ELF-1 (cell line): ENCODE results near the gene SNRNP27.

Experiments used
- DNase-seq: peaks from one replicate; pipeline ENCODE4 v3.0.0-alpha.2; 2016; ENCODE audit warnings: low read depth, low spot score

Gene SNRNP27

DNA sequence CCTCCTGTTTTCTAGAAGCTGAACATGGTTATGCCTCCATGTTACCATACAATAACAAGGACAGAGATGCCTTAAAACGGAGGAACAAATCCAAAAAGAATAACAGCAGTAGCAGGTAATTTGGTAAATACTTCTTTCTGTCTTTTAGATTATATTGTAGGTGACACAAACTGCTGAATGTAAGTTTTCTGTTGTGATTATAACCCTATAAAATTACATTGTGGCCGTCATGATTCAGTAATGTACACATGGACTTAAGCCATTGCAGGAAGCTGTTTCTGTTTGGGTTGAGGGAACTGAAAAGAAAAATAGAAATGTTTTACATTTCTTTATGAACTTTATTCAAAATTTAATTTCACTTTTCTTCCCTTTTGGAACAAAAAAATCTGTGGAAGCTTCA lies 22.4 kb downstream of the SNRNP27 start:
- no peak for DNase-seq

DNA sequence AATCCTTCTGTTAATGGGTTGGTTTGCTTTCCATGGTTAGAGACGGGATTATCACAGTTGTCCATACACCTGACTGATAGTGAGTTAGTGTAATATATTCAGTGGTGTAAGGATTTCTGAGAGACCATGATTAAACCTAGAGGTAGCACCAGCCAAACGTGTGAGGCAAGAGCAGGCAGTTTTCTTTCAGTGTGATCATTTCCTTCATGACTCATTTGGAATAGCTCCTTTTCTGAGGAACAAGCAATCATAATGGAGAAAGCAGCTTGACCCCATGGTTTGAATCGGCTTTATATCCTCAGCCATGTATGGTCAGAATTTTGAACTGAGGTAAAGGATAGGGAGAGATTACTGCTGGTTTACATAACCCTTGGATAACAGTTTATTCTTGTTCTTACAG lies 24.1 kb downstream of the SNRNP27 start:
- DNase-seq: no peak

DNA sequence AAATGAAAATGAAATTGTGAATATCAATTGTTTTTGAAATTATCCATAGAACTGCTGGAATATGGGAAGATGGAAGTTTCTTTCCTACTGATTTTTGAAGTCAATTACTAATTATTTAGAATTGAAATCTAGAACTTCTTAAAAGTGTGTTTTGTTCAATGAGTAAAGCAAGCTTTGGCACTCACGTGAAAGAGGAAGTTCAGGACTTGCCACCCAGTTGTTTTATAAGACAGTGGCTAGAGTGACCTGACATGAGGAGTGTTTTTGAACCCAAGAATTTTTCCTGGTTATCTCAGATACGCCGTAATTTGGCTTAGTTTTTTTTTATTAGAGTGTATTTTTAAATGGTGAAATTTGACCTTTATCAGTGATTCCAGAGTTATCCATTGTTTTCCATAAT lies 24.6 kb downstream of the SNRNP27 start:
- no peak for DNase-seq

DNA sequence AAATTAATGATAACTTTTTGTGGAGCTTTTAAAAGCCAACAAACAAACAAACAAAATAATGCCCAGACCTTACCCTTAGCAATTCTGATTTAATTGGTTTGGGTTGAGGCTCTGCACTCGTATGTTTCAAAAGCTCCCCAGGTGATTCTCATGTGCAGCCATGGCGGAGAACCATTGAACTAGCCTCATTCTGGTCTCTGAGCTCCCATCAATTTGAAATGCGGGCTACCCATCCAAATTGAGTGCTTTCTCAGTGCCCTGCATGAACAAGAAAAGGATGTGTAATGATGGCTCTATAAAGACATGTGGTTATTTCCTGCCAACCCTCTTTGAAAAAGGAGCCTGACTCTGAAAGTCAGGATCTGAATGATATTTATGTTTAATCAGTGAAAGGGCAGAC lies 29.4 kb downstream of the SNRNP27 start:
- no peak for DNase-seq

DNA sequence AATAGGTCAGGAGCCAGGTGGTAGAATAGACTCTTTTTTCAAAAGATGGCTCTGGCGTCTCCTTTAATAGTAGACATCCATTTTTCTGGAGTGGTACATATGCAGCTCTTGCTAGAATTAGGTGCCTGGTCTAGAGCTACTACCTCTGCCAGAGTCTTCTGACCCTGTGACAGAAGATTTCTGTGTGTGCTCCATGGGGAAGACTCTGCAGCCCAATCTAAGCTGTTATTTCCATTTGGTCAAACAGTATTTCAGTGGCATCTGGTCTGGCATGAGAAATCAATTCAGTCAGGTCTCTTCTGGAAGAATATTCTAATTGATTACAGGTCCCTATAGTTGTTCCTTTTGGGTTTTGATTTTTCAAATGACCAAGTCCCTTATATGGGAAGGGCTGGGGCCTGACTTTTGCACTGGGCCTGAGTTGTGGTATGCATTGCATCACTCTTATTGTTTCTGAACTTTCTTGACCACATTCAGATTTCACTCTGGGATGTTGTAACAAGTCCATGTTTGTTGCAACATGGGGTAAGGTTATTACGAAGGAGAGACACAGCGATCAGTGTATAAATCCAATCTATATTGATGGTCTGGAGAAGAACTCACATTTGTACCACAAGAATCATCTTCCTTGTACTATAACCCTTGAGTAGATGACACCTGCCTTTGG lies 33.2 kb downstream of the SNRNP27 start:
- no peak for DNase-seq

DNA sequence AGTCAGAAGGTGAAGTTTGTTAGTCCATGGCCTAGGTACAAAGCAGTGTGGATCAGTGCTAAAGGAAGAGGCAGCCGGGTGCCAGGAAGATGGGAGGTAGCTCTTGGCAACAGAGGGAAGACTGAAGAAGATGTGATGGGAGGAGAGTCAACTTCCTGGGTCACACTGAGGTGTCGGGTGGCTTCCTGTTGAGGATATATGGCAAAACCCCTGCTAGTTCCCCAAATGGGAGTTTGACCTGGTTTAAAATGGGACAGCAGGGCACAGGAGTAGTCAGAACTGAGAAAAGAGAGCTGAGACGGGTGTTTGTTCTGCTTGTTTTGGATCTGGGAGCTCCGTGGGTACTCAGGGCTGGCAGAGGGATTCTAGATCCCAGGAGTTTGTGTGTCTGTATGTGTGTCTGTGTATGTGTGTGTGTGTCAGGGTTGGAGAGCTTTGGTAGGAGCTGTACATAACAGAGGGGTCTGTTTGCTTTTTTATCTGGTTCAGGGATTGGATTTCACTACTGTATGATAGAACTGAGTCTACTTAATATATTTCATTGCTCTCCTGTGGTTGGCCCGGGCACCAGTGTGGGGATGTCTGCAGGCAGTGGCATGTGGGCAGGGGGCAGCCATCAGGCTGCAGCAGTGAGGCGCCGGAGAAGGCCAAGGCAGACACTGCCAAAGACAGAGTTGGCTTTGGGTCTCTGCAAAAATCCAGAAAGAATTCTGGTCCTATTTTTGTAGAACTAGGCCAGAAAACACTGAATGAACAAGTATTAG lies 38.3 kb downstream of the SNRNP27 start:
- DNase-seq: no peak

DNA sequence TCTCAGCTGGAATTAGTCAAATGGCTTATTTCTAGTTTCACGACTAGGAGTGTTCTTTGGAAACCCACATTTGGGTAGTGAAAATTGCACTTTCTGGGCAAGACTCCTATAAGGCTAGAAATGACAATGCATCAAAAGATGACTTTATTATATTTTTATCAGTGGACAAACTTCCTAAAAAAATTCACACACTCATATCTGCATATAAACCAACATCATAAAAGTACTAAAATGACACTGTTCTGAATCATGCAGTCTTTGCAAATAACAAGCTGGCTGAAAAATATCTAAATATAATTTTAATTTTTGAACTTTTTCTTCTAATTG lies 38.8 kb downstream of the SNRNP27 start:
- no peak for DNase-seq

DNA sequence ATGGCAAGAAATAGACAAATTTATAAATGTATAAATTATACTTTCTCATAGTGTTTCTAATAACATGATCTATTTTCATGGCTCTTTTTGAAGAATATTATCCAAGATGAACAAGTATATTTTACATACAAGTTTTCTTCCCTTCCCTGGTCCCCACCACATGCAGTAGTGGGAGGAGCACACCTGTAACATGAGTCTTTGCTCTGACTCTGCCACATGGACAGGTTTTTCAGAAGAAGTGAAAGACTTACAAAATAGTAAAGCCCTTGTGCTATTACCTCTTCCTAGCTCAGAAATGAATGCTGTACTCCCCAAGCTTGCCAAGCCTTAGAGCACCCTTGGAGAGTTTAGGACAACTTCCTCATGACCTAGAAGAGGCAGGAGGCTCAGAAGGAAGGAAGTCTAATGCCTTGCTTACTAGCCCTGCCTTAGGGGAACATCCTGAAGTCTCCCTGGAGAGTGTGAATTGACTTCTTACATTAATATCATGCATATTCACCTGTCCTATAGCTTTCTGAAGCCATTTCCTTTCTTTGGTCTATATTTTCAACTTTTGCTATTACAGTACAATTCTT lies 39.6 kb downstream of the SNRNP27 start:
- no peak for DNase-seq

DNA sequence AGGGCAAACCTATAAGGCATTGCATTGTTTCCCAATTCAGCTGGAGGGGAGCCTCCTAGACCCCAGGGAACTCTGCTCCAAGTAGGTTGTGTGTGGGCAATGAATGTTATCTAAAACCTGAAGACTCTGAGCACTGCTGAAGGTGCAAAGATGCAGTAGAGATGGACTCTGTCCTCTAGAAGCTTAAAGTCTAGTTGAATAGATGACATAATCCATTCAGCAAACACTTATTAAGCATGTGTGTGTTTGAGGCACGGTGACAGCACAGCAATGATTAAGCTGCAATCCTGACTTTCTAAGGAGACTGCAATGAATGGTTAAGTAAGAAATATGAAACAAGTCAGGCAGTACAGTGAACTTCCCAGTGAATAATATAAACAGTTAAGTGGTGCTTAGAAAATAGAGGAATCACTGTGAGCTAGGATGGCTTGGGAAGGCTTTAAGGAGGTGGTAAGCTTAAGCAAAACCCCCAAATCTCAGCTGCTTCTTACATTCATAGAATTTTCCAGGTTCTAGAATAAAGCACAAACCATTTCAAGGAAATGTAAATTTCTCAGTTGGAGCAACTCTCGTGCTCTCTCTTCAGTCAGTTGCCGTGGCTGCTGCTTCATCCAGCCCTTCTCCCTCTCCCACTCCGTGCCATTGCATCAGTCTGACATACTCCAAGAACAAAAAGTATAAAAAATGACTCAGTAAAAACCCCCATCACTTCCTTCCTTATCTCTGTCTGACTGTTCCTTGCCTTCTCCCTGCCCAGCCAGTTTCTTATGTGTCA lies 40.3 kb downstream of the SNRNP27 start:
- no peak for DNase-seq

DNA sequence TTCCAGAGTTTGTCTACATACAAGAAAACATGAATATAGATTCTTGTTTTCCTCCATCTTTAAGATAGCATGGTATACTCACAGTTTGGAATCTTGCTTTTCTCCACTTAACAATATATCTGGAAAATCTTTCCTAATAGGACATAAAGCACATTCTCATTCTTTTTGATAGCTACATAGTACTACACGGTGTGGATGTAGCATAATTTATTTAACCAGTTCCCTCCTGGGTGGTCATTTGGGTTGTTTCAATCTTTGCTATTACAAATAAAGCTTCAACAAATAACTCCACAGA lies 40.8 kb downstream of the SNRNP27 start:
- no peak for DNase-seq

DNA sequence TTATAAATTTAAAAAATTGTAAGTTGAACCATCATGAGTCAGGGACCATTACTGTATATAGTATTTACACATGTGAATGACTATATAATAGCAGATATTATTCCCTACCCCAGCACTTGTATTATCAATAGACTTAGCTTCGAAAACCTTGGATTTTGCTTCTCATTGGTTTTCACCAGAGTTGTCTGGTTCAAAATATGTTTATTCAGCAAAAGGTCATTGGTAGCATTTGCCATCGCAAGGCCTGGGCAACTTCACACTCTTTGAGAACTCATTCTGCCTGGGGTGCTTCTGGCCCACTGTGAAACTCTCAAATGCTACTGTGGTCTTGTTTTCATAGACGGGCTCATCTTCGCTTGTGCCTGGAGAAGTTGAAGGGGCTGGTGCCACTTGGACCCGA lies 41.3 kb downstream of the SNRNP27 start:
- DNase-seq: no peak

DNA sequence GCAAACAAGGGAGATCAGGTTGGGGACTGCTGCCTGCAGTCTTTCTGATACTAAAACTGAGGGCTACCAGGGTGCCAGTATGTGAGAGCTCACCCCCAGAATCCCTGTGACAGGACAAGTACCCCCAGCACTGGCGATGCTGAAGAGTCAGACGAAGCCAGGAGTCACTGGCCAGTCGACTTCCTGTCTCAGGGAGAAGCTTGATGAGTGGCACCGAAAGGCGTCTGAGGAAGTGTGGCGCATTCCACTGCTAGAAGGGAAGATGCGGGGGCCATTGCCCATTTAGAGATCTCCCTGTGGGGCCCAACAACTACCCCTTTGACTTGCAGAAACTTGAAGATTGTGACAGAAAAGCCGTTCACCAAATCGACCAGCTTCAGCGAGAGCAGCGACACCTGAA lies 43.1 kb downstream of the SNRNP27 start:
- no peak for DNase-seq

DNA sequence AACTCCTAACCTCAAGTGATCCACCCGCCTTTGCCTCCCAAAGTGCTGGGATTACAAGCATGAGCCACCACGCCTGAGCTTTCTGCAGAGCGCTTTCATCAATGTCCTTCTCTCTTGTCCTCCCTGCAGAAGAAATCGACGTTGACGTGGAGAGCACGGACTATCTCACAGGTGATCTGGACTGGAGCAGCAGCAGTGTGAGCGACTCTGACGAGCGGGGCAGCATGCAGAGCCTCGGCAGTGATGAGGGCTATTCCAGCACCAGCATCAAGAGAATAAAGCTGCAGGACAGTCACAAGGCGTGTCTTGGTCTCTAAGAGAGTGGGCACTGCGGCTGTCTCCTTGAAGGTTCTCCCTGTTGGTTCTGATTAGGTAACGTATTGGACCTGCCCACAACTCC lies 44.2 kb downstream of the SNRNP27 start:
- no peak for DNase-seq

DNA sequence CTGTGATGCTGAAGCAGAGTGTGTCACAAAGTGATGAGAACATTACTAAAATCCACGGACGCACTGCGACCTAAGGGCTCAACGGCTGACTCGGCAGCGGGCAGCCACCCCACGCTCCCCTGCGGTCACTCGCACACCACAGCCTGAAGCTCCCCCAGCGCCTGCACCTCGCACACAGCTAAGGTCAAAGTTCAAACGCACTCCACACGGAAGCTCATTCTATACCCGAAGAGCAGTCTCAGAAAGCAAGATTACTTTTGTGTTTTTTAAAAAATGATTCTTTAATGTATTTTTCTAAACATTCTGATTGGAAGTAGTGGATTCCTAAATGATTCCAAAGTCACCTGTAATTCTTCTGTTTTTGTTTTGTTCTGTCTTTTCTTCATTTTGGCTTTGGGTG lies 46.0 kb downstream of the SNRNP27 start:
- DNase-seq: no peak

DNA sequence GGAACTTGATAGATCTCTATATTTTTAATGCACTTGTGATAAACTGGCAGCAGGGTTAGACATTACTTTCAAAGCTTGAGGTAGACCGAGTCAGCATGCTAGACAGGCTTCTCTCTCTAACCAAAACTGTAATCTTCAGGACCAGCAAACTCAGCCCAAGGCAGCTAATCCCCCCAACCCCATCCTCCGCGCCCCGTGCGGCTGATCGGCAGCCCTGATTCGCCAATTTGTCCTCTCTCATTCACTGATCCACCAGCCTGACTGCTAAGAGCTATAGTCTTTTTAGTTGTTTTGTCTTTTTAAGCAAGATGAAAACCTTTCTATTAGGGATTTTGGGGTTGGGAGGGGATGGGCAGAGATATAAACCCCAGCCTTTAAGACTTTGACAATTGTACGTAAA lies 46.9 kb downstream of the SNRNP27 start:
- no peak for DNase-seq

DNA sequence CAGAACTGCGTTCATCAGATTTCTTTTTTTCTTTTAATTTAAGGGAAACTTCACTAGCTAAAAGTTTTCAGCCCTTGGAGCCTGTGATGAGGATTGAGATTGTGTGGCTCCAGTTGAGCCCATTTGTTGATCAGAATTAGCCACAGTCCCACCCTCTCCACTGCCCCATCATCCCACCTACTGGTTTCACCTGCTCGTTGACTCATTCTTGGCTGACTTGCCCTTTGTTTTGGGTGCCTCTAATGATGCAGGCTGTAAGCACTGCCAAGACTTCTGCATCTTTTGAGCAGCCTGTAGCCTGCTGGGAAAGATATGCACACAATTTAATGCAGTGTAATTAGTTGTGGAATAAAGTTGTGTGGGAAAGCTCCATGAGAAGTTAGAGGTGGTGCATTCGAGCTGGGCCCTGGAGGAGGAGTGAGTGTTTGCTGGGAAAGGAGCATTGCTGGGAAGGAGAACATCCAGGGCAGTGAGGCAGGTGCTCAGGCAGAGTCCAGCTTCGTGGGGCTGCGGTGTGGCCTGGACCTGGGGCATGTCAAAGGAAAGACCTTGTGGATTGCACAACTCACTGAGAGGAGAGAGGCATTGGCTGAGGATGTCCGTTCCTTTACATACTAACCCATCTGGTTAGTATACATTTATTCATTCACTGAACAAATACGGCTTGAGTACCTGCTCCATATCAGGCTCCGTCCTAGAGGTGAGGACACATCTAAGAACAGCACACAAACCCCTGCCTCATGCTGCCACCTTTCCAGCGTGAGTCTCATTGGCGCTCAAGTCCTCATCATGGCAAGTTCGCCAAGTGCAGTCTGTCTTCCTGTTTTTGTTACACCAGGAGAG lies 49.5 kb downstream of the SNRNP27 start:
- DNase-seq: no peak

DNA sequence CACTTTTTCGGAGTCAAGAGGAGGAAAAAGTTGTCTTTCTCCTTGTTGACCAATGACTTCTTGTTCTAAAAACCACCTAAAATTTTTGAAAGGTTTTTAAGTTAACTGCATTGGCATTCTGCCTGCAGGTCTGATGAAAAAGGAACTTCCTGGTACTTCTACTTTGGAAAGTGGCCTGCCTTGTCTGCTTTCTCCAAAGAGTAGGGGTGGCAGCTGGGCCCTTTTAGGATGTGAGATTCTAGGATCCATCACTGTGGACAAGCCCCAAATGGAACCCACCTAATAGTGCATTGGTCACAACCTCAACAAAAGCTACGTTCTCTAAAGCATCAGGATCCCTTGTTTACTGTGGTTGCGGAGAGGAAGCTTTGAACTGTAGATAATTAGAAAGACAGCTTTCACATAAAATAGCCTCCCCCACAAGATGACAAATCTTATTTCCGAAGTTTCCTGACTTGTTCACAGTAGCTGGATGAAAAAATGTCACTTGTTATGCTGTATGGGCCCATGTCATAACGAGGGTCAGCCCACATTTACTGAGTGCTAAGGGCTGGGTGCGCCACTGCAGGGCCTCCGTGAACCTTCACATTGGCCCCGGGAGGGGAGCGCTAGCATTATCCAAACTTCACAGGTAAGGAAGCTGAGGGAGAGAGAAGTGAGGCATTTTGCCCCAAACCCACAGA lies 50.2 kb downstream of the SNRNP27 start:
- DNase-seq: no peak

DNA sequence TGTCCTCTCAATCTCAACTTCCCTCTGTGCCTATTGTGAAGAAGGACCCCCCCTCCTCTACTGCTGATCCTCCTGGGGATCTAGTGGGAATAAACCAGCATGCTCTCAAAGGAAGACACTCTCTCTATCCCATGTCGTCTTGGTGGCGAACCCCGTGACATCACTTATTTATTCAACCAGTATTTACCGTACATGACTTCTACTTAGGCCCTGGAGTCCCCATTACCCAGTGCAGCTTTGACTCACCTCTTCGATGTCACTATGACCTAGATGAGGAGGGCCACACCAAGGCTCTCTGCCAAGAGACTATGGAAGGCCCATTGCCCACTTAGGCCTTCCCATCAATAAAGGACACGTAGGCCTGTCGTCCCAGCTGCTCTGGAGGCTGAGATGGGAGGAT lies 51.0 kb downstream of the SNRNP27 start:
- no peak for DNase-seq

DNA sequence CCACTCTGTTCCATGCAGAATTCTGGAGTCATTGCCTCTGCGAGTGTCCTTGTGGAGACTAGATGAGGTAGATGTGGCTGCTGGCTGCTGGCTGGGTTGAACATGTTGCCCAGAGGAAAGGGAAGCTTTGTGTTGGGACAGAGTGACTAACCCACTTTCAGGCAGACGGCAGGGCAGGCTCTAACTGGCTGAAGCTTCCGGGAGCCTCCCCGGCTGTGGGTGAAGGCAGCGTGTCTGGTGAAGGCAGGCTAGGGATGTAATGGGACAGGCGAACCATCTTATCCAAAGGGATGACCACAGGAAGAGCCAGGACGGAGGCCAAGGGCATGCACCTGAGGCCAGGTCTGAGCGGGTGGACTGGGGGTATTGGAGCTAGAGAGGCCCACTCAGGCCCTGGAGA lies 51.7 kb downstream of the SNRNP27 start:
- DNase-seq: no peak

DNA sequence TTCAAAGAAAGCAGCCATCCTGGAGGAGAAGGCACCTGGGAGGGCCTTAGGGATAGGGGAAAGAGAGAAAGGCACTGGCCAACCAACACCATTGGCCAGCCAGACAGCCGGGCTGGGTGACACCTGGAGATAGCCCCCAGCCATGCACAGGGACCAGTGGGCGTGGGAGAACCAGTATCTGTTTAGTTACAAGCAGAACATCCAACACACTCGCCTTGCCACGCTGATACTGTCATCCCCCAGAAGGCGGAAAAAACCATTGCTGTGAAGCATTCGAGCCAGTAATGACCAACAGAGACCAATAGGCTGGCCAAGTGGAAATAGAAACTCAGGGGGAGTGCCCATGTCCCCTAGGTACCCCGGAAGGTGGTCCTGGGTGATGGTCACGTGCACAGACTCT lies 52.2 kb downstream of the SNRNP27 start:
- DNase-seq: no peak
